ENCODE data around the gene ARHGEF17. TPM values are rescaled to one million over a fixed set of nuclear protein-coding genes. Genes with fewer than 3 reads are reported as not detected.
A peak's percentile ranks its signal among the peaks of the same experiment; 100 is the strongest.

The ARHGEF17 gene
- total and polyA plus RNA-seq, 8 donors, result 5.0 to 66.5 (median 33.6) TPM

GRCh38 chr11:73317373-73317772 is 9.3 kb downstream of the ARHGEF17 start:
- intact Hi-C loops (cut with DNase I; ENCODE audit: low total_unique reads), result no loop called here
- 38 to 58% (median 44%) methylated on average over 4 of the region's 4 CpGs for WGBS, 5 donors
- Histone ChIP-seq H3K27me3 (no peaks in the 10 kb centered on the region), H3K36me3 (no peaks in the 10 kb centered on the region), H3K4me1 (peaks cover 85 to 99% (median 93%) of the 10 kb centered on the region in 4 donors), H3K9me3 (no peaks in the 10 kb centered on the region), H3K4me3 (no peak overlapping the region), H3K27ac (peak overlapping the region in 4 of 5 donors; percentile 74 to 97 (median 94))
- TF ChIP-seq EP300 (IDR thresholded peaks at IDR 0.05) (peak; percentile 74), CTCF (IDR thresholded peaks at IDR 0.05) (no peak), POLR2A (IDR thresholded peaks at IDR 0.05) (no peak), POLR2AphosphoS5 (IDR thresholded peaks at IDR 0.05) (peak in 2 of 3 donors; percentile 32 to 71)
- DNase-seq, result peak; percentile 52 to 78

GRCh38 chr11:73317803-73318202 is 9.7 kb downstream of the ARHGEF17 start:
- Histone ChIP-seq H3K9me3 (no peaks in the 10 kb centered on the region), H3K4me3 (no peak overlapping the region), H3K27me3 (no peaks in the 10 kb centered on the region), H3K27ac (peak overlapping the region in 4 of 5 donors; percentile 74 to 97 (median 94)), H3K4me1 (peaks cover 85 to 100% (median 93%) of the 10 kb centered on the region in 4 donors), H3K36me3 (no peaks in the 10 kb centered on the region)
- TF ChIP-seq POLR2A (IDR thresholded peaks at IDR 0.05) (no peak), POLR2AphosphoS5 (IDR thresholded peaks at IDR 0.05) (no peak), CTCF (IDR thresholded peaks at IDR 0.05) (no peak), EP300 (IDR thresholded peaks at IDR 0.05) (no peak)
- DNase-seq, result no peak
- 63 to 96% (median 81%) methylated on average over 3 of the region's 3 CpGs for WGBS, 5 donors
- intact Hi-C loops (cut with DNase I; ENCODE audit: low total_unique reads), result no loop called here

- H3K36me3 ChIP-seq, result no peaks in the 10 kb centered on the region
- WGBS, 5 donors, result 60 to 81% (median 69%) methylated on average over 8 of the region's 8 CpGs
- no peaks in the 10 kb centered on the region for H3K9me3 ChIP-seq
- intact Hi-C loops (cut with DNase I; ENCODE audit: low total_unique reads), result no loop called here
- H3K27ac ChIP-seq, result peak overlapping the region in 4 of 5 donors; percentile 74 to 97 (median 94)
- no peaks in the 10 kb centered on the region for H3K27me3 ChIP-seq
- peaks cover 85 to 100% (median 92%) of the 10 kb centered on the region in 4 donors for H3K4me1 ChIP-seq
- TF ChIP-seq CTCF (IDR thresholded peaks at IDR 0.05), result no peak
- TF ChIP-seq POLR2AphosphoS5 (IDR thresholded peaks at IDR 0.05), result no peak
- no peak for TF ChIP-seq POLR2A (IDR thresholded peaks at IDR 0.05)
- TF ChIP-seq EP300 (IDR thresholded peaks at IDR 0.05), result no peak
- DNase-seq, result no peak
- no peak overlapping the region for H3K4me3 ChIP-seq
Measured at GRCh38 chr11:73318501-73319011, 10.5 kb downstream of the ARHGEF17 start.

- Histone ChIP-seq H3K4me1 (peaks cover 85 to 100% (median 93%) of the 10 kb centered on the region in 4 donors), H3K36me3 (no peaks in the 10 kb centered on the region), H3K9me3 (no peaks in the 10 kb centered on the region), H3K27me3 (no peaks in the 10 kb centered on the region), H3K27ac (peak overlapping the region; percentile 33 to 95 (median 85)), H3K4me3 (no peak overlapping the region)
- TF ChIP-seq EP300 (IDR thresholded peaks at IDR 0.05) (no peak), POLR2AphosphoS5 (IDR thresholded peaks at IDR 0.05) (no peak), CTCF (IDR thresholded peaks at IDR 0.05) (no peak), POLR2A (IDR thresholded peaks at IDR 0.05) (no peak)
- WGBS, 5 donors, result 57 to 68% (median 62%) methylated on average over 10 of the region's 10 CpGs
- no peak for DNase-seq
- intact Hi-C loops (cut with DNase I; ENCODE audit: low total_unique reads), result no loop called here
Measured at GRCh38 chr11:73320763-73321603, 12.9 kb downstream of the ARHGEF17 start.

Data from stomach (tissue), 9 donors.